HCT116 (cell line): ENCODE data around the gene DDI2.

Experiments used
- CEBPB ChIP-seq: IDR thresholded peaks from 2 replicates; pipeline ENCODE4 v1.6.1; 2012; ENCODE audit warnings: low read depth
- EZH2 ChIP-seq: fragments of 200-600 bp; sonication (generic); IDR thresholded peaks from 2 replicates; pipeline ENCODE4 v1.6.1; 2017; ENCODE audit warnings: antibody characterized with exemption, mixed run types
- FOSL1 ChIP-seq: IDR thresholded peaks from 2 replicates; pipeline ENCODE4 v1.6.1; 2012; ENCODE audit warnings: low read depth
- POLR2A ChIP-seq: IDR thresholded peaks from 2 replicates; pipeline ENCODE4 v1.7.0; 2011; ENCODE audit warnings: borderline replicate concordance; ENCODE audit not compliant: insufficient read depth, insufficient read length; ENCODE audit errors: extremely low read depth
- POLR2AphosphoS5 ChIP-seq: IDR thresholded peaks from 2 replicates; pipeline ENCODE4 v1.6.1; 2011; ENCODE audit warnings: mild to moderate bottlenecking, low read depth, low read length, moderate library complexity
- YY1 ChIP-seq: IDR thresholded peaks from 2 replicates; pipeline ENCODE4 v1.6.1; 2011; ENCODE audit warnings: low read length, low read depth, moderate library complexity, mild to moderate bottlenecking; ENCODE audit not compliant: insufficient replicate concordance; ENCODE audit errors: extremely low read depth
- ZNF274 ChIP-seq: fragments of 200-500 bp; sonication (Bioruptor generic); IDR thresholded peaks from 2 replicates; pipeline ENCODE4 v1.6.1; 2014; ENCODE audit warnings: mild to moderate bottlenecking, low read depth, low read length, inconsistent platforms
- TF ChIP-seq, protein P1 (sequence below), 3 experiments: fragments of 200-600 bp in 1 of 3; sonication (generic) in 1 of 3; IDR thresholded peaks in 2 of 3; conservative IDR thresholded peaks in 1 of 3; 2 replicates each; pipeline ENCODE4 v1.5.1; 2012 to 2017; ENCODE audit warnings: low read depth in 2 of 3, low read length in 2 of 3, antibody characterized with exemption in 1 of 3, borderline replicate concordance in 1 of 3, control low read depth in 1 of 3, mild to moderate bottlenecking in 1 of 3, mixed read lengths in 1 of 3, mixed run types in 1 of 3, moderate library complexity in 1 of 3; ENCODE audit not compliant: insufficient read depth in 1 of 3
- TF ChIP-seq, protein P2 (sequence below): IDR thresholded peaks from 2 replicates; pipeline ENCODE4 v1.6.1; 2012

DNA sequence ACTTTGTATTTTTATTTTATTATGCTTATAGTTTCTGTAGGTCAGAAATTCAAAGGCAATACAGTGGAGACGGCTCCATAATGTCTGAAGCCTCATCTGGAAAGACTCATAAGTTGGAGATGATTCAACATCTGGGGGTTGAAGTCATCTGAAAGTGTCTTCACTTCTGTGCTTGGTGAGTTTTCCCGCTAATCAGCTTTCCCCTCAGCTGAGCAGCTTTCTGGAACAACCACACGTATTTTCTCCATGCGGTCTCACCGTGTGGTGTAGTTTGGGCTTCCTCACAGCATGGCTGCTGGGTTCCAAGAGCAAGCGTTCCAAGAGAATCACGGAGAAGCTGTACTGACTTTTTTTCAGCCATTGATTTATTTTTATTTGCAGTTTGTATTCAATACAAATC, 7.6 kb upstream of the DDI2 start:
- TF ChIP-seq, protein P1, sequence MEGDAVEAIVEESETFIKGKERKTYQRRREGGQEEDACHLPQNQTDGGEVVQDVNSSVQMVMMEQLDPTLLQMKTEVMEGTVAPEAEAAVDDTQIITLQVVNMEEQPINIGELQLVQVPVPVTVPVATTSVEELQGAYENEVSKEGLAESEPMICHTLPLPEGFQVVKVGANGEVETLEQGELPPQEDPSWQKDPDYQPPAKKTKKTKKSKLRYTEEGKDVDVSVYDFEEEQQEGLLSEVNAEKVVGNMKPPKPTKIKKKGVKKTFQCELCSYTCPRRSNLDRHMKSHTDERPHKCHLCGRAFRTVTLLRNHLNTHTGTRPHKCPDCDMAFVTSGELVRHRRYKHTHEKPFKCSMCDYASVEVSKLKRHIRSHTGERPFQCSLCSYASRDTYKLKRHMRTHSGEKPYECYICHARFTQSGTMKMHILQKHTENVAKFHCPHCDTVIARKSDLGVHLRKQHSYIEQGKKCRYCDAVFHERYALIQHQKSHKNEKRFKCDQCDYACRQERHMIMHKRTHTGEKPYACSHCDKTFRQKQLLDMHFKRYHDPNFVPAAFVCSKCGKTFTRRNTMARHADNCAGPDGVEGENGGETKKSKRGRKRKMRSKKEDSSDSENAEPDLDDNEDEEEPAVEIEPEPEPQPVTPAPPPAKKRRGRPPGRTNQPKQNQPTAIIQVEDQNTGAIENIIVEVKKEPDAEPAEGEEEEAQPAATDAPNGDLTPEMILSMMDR (IDR thresholded peaks at IDR 0.05 in 2 of 3, conservative IDR thresholded peaks at IDR 0.05 in 1 of 3; ENCODE audit: borderline replicate concordance in 1 of 3, insufficient read depth in 1 of 3, low read depth in 2 of 3, low read length in 2 of 3): no peak
- no peak for TF ChIP-seq POLR2A
- no peak for TF ChIP-seq EZH2
- no peak for TF ChIP-seq FOSL1
- TF ChIP-seq, protein P2, sequence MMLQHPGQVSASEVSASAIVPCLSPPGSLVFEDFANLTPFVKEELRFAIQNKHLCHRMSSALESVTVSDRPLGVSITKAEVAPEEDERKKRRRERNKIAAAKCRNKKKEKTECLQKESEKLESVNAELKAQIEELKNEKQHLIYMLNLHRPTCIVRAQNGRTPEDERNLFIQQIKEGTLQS: no peak
- no peak for TF ChIP-seq CEBPB
- TF ChIP-seq POLR2AphosphoS5: no peak
- TF ChIP-seq ZNF274: no peak
- TF ChIP-seq YY1: no peak
